HCT116 (cell line): ENCODE measurements around the gene TBC1D25. TPM values are rescaled to one million over a fixed set of nuclear protein-coding genes. Genes with fewer than 3 reads are reported as not detected.
A peak's percentile ranks its signal among the peaks of the same experiment; 100 is the strongest.

Source experiments
- ATAC-seq: fragments of 200-7000 bp; cut with Tn5 transposase; 2 replicates; pipeline ENCODE4 v1.9.1; 2020; ENCODE audit warnings: mild to moderate bottlenecking, moderate library complexity
- BruUV-seq: library from RNA; stranded (reverse); fragments of 400-500 nt; replicated peaks from 2 replicates; lab custom pipeline; 2021; lab: Mats Ljungman, UMichigan
- CTCF ChIA-PET: fragments of 300-600 bp; sonication (Branson Sonifier 250); formaldehyde crosslinking; loops from one replicate; lab custom pipeline; 2021; ENCODE audit warnings: antibody characterized with exemption; lab: Charles Lee
- POLR2A ChIA-PET: fragments of 300-600, 350-600 bp; sonication (Branson Sonifier 250); formaldehyde crosslinking; loops from one replicate; lab custom pipeline; 2021; ENCODE audit warnings: antibody characterized with exemption; lab: Charles Lee
- RAD21 ChIA-PET, 2 experiments: fragments of 300-600 bp; sonication (Branson Sonifier 250); formaldehyde crosslinking; loops; one replicate each; lab custom pipeline; 2023; ENCODE audit warnings: low total read pairs in 2 of 2; ENCODE audit not compliant: uncharacterized antibody in 2 of 2, unreplicated experiment in 2 of 2, low non-redundant PET in 1 of 2; lab: Charles Lee
- DNase-seq: peaks from one replicate; pipeline ENCODE4 v3.0.0-alpha.2; 2010; ENCODE audit warnings: low read depth, low spot score
- H2AFZ ChIP-seq: fragments of 200-600 bp; shearing (Covaris generic), sonication (generic); 2 replicates; pipeline ENCODE4 v1.6.1; 2017; ENCODE audit warnings: low read depth, mixed run types, mixed read lengths, antibody characterized with exemption, low read length; ENCODE audit not compliant: poor library complexity, severe bottlenecking
- H3K27ac ChIP-seq: 2 replicates; pipeline ENCODE4 v1.5.1; 2012; ENCODE audit warnings: low read depth, low read length
- H3K27me3 ChIP-seq: fragments of 200-600 bp; sonication (generic); 2 replicates; pipeline ENCODE4 v1.6.1; 2016; ENCODE audit warnings: mixed run types, low read length, mixed read lengths; ENCODE audit not compliant: insufficient read depth
- H3K36me3 ChIP-seq, 2 experiments: fragments of 200-500 bp in 1 of 2; fragments of 200-600 bp in 1 of 2; sonication (Bioruptor generic) in 1 of 2; sonication (generic) in 1 of 2; 2 replicates each; pipeline versions ENCODE4 v1.5.1 to v1.6.1; 2014 to 2016; ENCODE audit warnings: low read length in 2 of 2, inconsistent platforms in 1 of 2, mixed read lengths in 1 of 2, mixed run types in 1 of 2; ENCODE audit not compliant: insufficient read depth in 2 of 2, control insufficient read depth in 1 of 2
- H3K4me1 ChIP-seq, 2 experiments: fragments of 200-600 bp in 1 of 2; sonication (generic) in 1 of 2; 2 replicates each; pipeline versions ENCODE4 v1.5.1 to v1.6.1; 2012 to 2017; ENCODE audit warnings: low read length in 2 of 2, inconsistent platforms in 1 of 2, mild to moderate bottlenecking in 1 of 2, mixed read lengths in 1 of 2, mixed run types in 1 of 2, moderate library complexity in 1 of 2; ENCODE audit not compliant: insufficient read depth in 2 of 2, control insufficient read depth in 1 of 2
- H3K4me2 ChIP-seq: fragments of 200-600 bp; sonication (generic); 2 replicates; pipeline ENCODE4 v1.6.1; 2017; ENCODE audit warnings: mixed run types, low read length, mixed read lengths
- H3K4me3 ChIP-seq, 2 experiments: fragments of 200-600 bp in 1 of 2; sonication (generic) in 1 of 2; replicated peaks in 1 of 2; 2 replicates each; pipeline ENCODE4 v1.5.1; 2011 to 2016; ENCODE audit warnings: low read length in 2 of 2, control low read depth in 1 of 2, low read depth in 1 of 2, mild to moderate bottlenecking in 1 of 2, mixed read lengths in 1 of 2, mixed run types in 1 of 2
- H3K79me2 ChIP-seq: fragments of 200-600 bp; sonication (generic); 2 replicates; pipeline ENCODE4 v1.6.1; 2017; ENCODE audit warnings: mild to moderate bottlenecking, mixed run types, low read length, moderate library complexity, mixed read lengths; ENCODE audit not compliant: insufficient read depth
- H3K9ac ChIP-seq: fragments of 200-600 bp; sonication (generic); 2 replicates; pipeline ENCODE4 v1.6.1; 2016; ENCODE audit warnings: low read length, mixed read lengths
- H3K9me2 ChIP-seq: fragments of 200-600 bp; sonication (generic), shearing (Covaris generic); 2 replicates; pipeline ENCODE4 v1.6.1; 2017; ENCODE audit warnings: mixed run types, mild to moderate bottlenecking, moderate library complexity; ENCODE audit not compliant: insufficient read depth
- H3K9me3 ChIP-seq, 2 experiments: fragments of 200-500 bp in 1 of 2; fragments of 200-600 bp in 1 of 2; sonication (Bioruptor generic) in 1 of 2; sonication (generic) in 1 of 2; 2 replicates each; pipeline ENCODE4 v1.6.1; 2014 to 2017; ENCODE audit warnings: low read length in 2 of 2, mixed read lengths in 2 of 2, inconsistent platforms in 1 of 2, low read depth in 1 of 2, mild to moderate bottlenecking in 1 of 2, mixed run types in 1 of 2, moderate library complexity in 1 of 2; ENCODE audit not compliant: control insufficient read depth in 1 of 2, insufficient read depth in 1 of 2
- H4K20me1 ChIP-seq: fragments of 200-600 bp; sonication (generic), shearing (Covaris generic); 2 replicates; pipeline ENCODE4 v1.6.1; 2017; ENCODE audit warnings: mixed run types, mild to moderate bottlenecking, moderate library complexity; ENCODE audit not compliant: insufficient read depth
- CBX3 ChIP-seq: IDR thresholded peaks from 2 replicates; pipeline ENCODE4 v1.6.1; 2012; ENCODE audit warnings: low read depth
- EGR1 ChIP-seq: IDR thresholded peaks from 2 replicates; pipeline ENCODE4 v1.6.1; 2012; ENCODE audit warnings: low read depth
- JUND ChIP-seq: IDR thresholded peaks from 2 replicates; pipeline ENCODE4 v1.6.1; 2012
- POLR2AphosphoS5 ChIP-seq: IDR thresholded peaks from 2 replicates; pipeline ENCODE4 v1.6.1; 2011; ENCODE audit warnings: mild to moderate bottlenecking, low read depth, low read length, moderate library complexity
- RAD21 ChIP-seq: IDR thresholded peaks from 2 replicates; pipeline ENCODE4 v1.6.1; 2012; ENCODE audit warnings: low read depth, mild to moderate bottlenecking
- TCF7L2 ChIP-seq: IDR thresholded peaks from 2 replicates; pipeline ENCODE4 v1.7.0; 2011; ENCODE audit warnings: borderline replicate concordance, inconsistent platforms; ENCODE audit not compliant: insufficient read depth, insufficient read length; ENCODE audit errors: extremely low read depth
- ZFX ChIP-seq: fragments of 450-650 bp; IDR thresholded peaks from 2 replicates; pipeline ENCODE4 v1.6.1; 2017
- ZNF274 ChIP-seq: fragments of 200-500 bp; sonication (Bioruptor generic); IDR thresholded peaks from 2 replicates; pipeline ENCODE4 v1.6.1; 2014; ENCODE audit warnings: mild to moderate bottlenecking, low read depth, low read length, inconsistent platforms
- intact Hi-C: fragments of 100-400 bp; cut with micrococcal nuclease; formaldehyde crosslinking; loops from 2 replicates; pipeline ENCODE4 v1.10.0; 2022
- total RNA-seq: library from RNA; stranded (reverse); gene quantifications from one replicate; pipeline ENCODE4 v1.2.1, GENCODE V29; 2021; ENCODE audit not compliant: unreplicated experiment
- TF ChIP-seq, protein P1 (sequence below), 3 experiments: fragments of 200-600 bp in 1 of 3; sonication (generic) in 1 of 3; IDR thresholded peaks in 2 of 3; conservative IDR thresholded peaks in 1 of 3; 2 replicates each; pipeline ENCODE4 v1.5.1; 2012 to 2017; ENCODE audit warnings: low read depth in 2 of 3, low read length in 2 of 3, antibody characterized with exemption in 1 of 3, borderline replicate concordance in 1 of 3, control low read depth in 1 of 3, mild to moderate bottlenecking in 1 of 3, mixed read lengths in 1 of 3, mixed run types in 1 of 3, moderate library complexity in 1 of 3; ENCODE audit not compliant: insufficient read depth in 1 of 3
- TF ChIP-seq, protein P2 (sequence below): IDR thresholded peaks from 2 replicates; pipeline ENCODE4 v1.6.1; 2012
- TF ChIP-seq, protein P3 (sequence below): IDR thresholded peaks from 2 replicates; pipeline ENCODE4 v1.6.1; 2012
- TF ChIP-seq, protein P4 (sequence below): IDR thresholded peaks from 2 replicates; pipeline ENCODE4 v1.6.1; 2011; ENCODE audit warnings: mild to moderate bottlenecking, low read length, moderate library complexity; ENCODE audit not compliant: insufficient replicate concordance; ENCODE audit errors: extremely low read depth

TBC1D25 gene
- total RNA-seq, 1 experiment from 2014 or later: 10.5 TPM

GRCh38 chrX:48511560-48511959, 28.0 kb upstream of the TBC1D25 start:
- H3K27ac ChIP-seq: no peak overlapping the region
- no peaks in the 10 kb centered on the region for H4K20me1 ChIP-seq
- CTCF ChIA-PET: no interaction called here
- no peak overlapping the region for H3K4me2 ChIP-seq
- no peak overlapping the region for H3K4me3 ChIP-seq
- H3K36me3 ChIP-seq: no peaks in the 10 kb centered on the region
- intact Hi-C loops: no loop called here
- peaks cover 6 to 11% of the 10 kb centered on the region in 2 experiments; a peak in 3 of 4 replicates for H3K4me1 ChIP-seq
- H3K9ac ChIP-seq: no peak overlapping the region
- H3K9me3 ChIP-seq: no peaks in the 10 kb centered on the region
- no peaks in the 10 kb centered on the region for H3K27me3 ChIP-seq
- no peak overlapping the region for H2AFZ ChIP-seq
- 0 out of 2 replicates have a peak, but pooled peaks have one; percentile 46 for ATAC-seq
- no peak for DNase-seq
- TF ChIP-seq CBX3: no peak
- TF ChIP-seq, protein P1, sequence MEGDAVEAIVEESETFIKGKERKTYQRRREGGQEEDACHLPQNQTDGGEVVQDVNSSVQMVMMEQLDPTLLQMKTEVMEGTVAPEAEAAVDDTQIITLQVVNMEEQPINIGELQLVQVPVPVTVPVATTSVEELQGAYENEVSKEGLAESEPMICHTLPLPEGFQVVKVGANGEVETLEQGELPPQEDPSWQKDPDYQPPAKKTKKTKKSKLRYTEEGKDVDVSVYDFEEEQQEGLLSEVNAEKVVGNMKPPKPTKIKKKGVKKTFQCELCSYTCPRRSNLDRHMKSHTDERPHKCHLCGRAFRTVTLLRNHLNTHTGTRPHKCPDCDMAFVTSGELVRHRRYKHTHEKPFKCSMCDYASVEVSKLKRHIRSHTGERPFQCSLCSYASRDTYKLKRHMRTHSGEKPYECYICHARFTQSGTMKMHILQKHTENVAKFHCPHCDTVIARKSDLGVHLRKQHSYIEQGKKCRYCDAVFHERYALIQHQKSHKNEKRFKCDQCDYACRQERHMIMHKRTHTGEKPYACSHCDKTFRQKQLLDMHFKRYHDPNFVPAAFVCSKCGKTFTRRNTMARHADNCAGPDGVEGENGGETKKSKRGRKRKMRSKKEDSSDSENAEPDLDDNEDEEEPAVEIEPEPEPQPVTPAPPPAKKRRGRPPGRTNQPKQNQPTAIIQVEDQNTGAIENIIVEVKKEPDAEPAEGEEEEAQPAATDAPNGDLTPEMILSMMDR (IDR thresholded peaks at IDR 0.05 in 2 of 3, conservative IDR thresholded peaks at IDR 0.05 in 1 of 3; ENCODE audit: borderline replicate concordance in 1 of 3, insufficient read depth in 1 of 3, low read depth in 2 of 3, low read length in 2 of 3): peak in 2 of 3 experiments; percentile 42 to 55; a peak in 4 of 6 replicates
- TF ChIP-seq, all 23 proteins: peak for 1
- ChIA-PET POLR2A (no interaction called here), RAD21 (no interaction called here)
- no TSS peak for BruUV-seq
- no peaks in the 10 kb centered on the region for H3K9me2 ChIP-seq
- no peaks in the 10 kb centered on the region for H3K79me2 ChIP-seq

- H3K4me1 ChIP-seq: peaks cover 6 to 8% of the 10 kb centered on the region in 2 experiments; a peak in 2 of 4 replicates
- intact Hi-C loops: no loop called here
- H3K27ac ChIP-seq: no peak overlapping the region
- H3K9me3 ChIP-seq: no peaks in the 10 kb centered on the region
- H3K9ac ChIP-seq: no peak overlapping the region
- H3K4me3 ChIP-seq: no peak overlapping the region
- H3K4me2 ChIP-seq: no peak overlapping the region
- no TSS peak for BruUV-seq
- ChIA-PET RAD21 (no interaction called here), CTCF (no interaction called here), POLR2A (no interaction called here)
- H4K20me1 ChIP-seq: no peaks in the 10 kb centered on the region
- DNase-seq (no peak), ATAC-seq (no peak)
- no peaks in the 10 kb centered on the region for H3K9me2 ChIP-seq
- no peaks in the 10 kb centered on the region for H3K27me3 ChIP-seq
- H3K79me2 ChIP-seq: no peaks in the 10 kb centered on the region
- no peaks in the 10 kb centered on the region for H3K36me3 ChIP-seq
- H2AFZ ChIP-seq: no peak overlapping the region
- no peak for TF ChIP-seq JUND
- TF ChIP-seq EGR1: no peak
- no peak for TF ChIP-seq TCF7L2
- TF ChIP-seq ZFX: no peak
- TF ChIP-seq, protein P2, sequence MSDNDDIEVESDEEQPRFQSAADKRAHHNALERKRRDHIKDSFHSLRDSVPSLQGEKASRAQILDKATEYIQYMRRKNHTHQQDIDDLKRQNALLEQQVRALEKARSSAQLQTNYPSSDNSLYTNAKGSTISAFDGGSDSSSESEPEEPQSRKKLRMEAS: no peak
- TF ChIP-seq, protein P3, sequence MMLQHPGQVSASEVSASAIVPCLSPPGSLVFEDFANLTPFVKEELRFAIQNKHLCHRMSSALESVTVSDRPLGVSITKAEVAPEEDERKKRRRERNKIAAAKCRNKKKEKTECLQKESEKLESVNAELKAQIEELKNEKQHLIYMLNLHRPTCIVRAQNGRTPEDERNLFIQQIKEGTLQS: no peak
- TF ChIP-seq POLR2AphosphoS5: no peak
- no peak for TF ChIP-seq RAD21
- TF ChIP-seq, protein P1 (IDR thresholded peaks at IDR 0.05 in 2 of 3, conservative IDR thresholded peaks at IDR 0.05 in 1 of 3; ENCODE audit: borderline replicate concordance in 1 of 3, insufficient read depth in 1 of 3, low read depth in 2 of 3, low read length in 2 of 3): no peak
- TF ChIP-seq, protein P4, sequence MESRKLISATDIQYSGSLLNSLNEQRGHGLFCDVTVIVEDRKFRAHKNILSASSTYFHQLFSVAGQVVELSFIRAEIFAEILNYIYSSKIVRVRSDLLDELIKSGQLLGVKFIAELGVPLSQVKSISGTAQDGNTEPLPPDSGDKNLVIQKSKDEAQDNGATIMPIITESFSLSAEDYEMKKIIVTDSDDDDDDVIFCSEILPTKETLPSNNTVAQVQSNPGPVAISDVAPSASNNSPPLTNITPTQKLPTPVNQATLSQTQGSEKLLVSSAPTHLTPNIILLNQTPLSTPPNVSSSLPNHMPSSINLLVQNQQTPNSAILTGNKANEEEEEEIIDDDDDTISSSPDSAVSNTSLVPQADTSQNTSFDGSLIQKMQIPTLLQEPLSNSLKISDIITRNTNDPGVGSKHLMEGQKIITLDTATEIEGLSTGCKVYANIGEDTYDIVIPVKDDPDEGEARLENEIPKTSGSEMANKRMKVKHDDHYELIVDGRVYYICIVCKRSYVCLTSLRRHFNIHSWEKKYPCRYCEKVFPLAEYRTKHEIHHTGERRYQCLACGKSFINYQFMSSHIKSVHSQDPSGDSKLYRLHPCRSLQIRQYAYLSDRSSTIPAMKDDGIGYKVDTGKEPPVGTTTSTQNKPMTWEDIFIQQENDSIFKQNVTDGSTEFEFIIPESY: no peak
- no peak for TF ChIP-seq ZNF274
Measured at GRCh38 chrX:48512371-48512935, 27.1 kb upstream of the TBC1D25 start.
